Tibial nerve (tissue), 4 donors: ENCODE results near the gene YEATS4. TPM values are rescaled to one million over a fixed set of nuclear protein-coding genes. Genes with fewer than 3 reads are reported as not detected.

Source experiments
- DNase-seq, 2 donors: peaks; one replicate each; pipeline ENCODE4 v3.0.0-alpha.2; 2019; ENCODE audit warnings: low spot score in 2 of 2
- H3K27ac ChIP-seq, 4 donors: fragments of 200-600 bp; sonication (generic) in 3 of 4; one replicate each; pipeline ENCODE4 v1.5.1; 2017 to 2019; ENCODE audit warnings: mild to moderate bottlenecking in 1 of 4
- H3K27me3 ChIP-seq, 2 donors: fragments of 200-600 bp; sonication (generic) in 1 of 2; one replicate each; pipeline versions ENCODE4 v1.5.1 to v1.6.0; 2017 to 2019
- H3K36me3 ChIP-seq, 3 donors: fragments of 200-600 bp; sonication (generic); one replicate each; pipeline ENCODE4 v1.5.1; 2018 to 2019
- H3K4me1 ChIP-seq, 4 donors: fragments of 200-600 bp; sonication (generic) in 3 of 4; one replicate each; pipeline ENCODE4 v1.5.1; 2017 to 2019
- H3K4me3 ChIP-seq, 4 donors: fragments of 200-600 bp; sonication (generic) in 3 of 4; one replicate each; pipeline ENCODE4 v1.5.1; 2017 to 2019; ENCODE audit warnings: mild to moderate bottlenecking in 1 of 4, moderate library complexity in 1 of 4
- H3K9me3 ChIP-seq, 4 donors: fragments of 200-600 bp; sonication (generic) in 3 of 4; one replicate each; pipeline ENCODE4 v1.5.1; 2017 to 2019
- CTCF ChIP-seq, 5 experiments: fragments of 200-600 bp in 3 of 5; fragments of 450-650 bp in 2 of 5; sonication (generic) in 3 of 5; IDR thresholded peaks; one replicate each; pipeline ENCODE4 v1.5.1; 2016 to 2019; ENCODE audit warnings: antibody characterized with exemption in 5 of 5, mild to moderate bottlenecking in 3 of 5, moderate library complexity in 2 of 5
- EP300 ChIP-seq, 2 donors: sonication (generic); formaldehyde crosslinking; IDR thresholded peaks; one replicate each; pipeline ENCODE4 v1.6.1; 2017; ENCODE audit warnings: antibody characterized with exemption in 2 of 2, mild to moderate bottlenecking in 1 of 2
- POLR2A ChIP-seq, 2 donors: fragments of 450-650 bp; IDR thresholded peaks; one replicate each; pipeline ENCODE4 v1.6.1; 2017; ENCODE audit warnings: antibody characterized with exemption in 2 of 2, mild to moderate bottlenecking in 2 of 2, moderate library complexity in 2 of 2
- WGBS, 2 donors: methylation state at CpG; one replicate each; pipeline ENCODE4 v1.1.5; 2018; 5-methylcytosine and 5-hydroxymethylcytosine counted together
- total RNA-seq, 4 donors: library from RNA; depleted of rRNA; stranded (reverse); fragments of >200 nt; gene quantifications; one replicate each; pipeline ENCODE4 v1.1.0, GENCODE V29; 2016

The YEATS4 gene
- total RNA-seq, 4 donors from 2014 or later, result 18.6 to 66.1 (median 55.0) TPM

DNA sequence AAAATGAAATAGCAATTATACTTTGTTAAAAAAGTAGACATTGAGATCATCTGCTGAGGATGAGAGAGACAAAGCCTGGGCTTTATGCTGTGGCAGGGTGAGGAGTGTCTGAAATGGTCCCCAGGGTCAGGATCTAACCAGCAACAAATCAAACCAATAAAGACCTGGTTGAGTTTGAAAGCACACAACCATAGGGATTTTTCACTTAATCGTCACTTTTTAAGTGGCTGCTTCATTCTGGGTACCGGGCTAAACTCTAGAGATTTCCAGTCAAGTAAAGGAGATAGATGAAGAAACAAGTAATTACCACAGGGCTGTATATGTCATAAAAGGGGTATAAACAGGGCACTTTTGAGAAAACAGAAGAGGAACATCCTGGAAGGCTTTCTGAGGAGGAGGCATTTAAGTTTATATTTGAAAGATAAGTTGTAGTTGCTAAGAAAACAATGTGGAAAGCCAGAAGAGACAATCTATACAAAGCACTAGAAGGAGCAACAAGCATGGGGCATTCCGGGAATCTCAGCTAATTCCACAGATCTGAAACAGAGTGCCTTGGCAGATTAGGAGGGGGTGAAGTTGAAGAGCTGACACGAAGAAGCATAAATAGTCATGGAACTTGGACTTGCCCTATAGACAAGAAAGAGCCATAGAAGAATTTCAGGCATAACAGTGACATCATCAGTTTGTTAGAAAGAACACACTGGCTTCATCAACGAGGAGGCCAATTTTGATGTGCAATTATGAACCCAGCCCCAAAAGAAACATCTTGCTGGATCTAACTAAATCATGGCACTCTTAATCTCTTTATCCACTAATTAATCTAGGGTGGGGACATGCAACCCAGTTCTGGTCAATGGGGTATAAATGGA lies 63.7 kb downstream of the YEATS4 start:
- 69 to 73% methylated on average over 5 of the region's 5 CpGs for WGBS, 2 donors
- no peak overlapping the region for H3K4me3 ChIP-seq
- H3K36me3 ChIP-seq, result peaks cover 0 to 4% (median 0%) of the 10 kb centered on the region in 3 donors
- TF ChIP-seq POLR2A (IDR thresholded peaks at IDR 0.05) (no peak), EP300 (IDR thresholded peaks at IDR 0.05) (no peak), CTCF (IDR thresholded peaks at IDR 0.05) (no peak)
- H3K4me1 ChIP-seq, result no peaks in the 10 kb centered on the region
- H3K27me3 ChIP-seq, result no peaks in the 10 kb centered on the region
- H3K9me3 ChIP-seq, result no peaks in the 10 kb centered on the region
- DNase-seq, result no peak
- H3K27ac ChIP-seq, result no peak overlapping the region

DNA sequence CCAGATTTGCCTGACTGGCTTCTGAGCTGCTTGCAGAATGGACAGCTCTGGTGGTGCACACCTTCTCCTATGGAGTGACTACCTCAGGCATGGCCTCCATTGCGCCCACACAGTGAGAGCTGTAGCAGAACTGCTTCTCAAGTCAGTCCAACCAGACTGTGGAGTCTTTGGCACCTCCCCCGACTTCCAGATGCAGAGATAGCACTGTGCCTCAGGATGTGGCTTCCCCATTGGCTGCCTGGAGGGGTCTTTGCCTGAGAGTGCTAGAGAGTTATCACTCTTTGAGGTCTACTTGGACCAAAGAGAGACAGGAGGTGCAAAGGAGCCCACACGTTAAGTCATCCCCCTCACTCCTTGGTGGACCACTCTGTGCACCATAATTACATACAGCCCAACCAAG lies 65.9 kb downstream of the YEATS4 start:
- Histone ChIP-seq H3K4me3 (no peak overlapping the region), H3K4me1 (no peaks in the 10 kb centered on the region), H3K9me3 (no peaks in the 10 kb centered on the region), H3K36me3 (peaks cover 0 to 4% (median 0%) of the 10 kb centered on the region in 3 donors), H3K27me3 (no peaks in the 10 kb centered on the region), H3K27ac (no peak overlapping the region)
- TF ChIP-seq EP300 (IDR thresholded peaks at IDR 0.05) (no peak), CTCF (IDR thresholded peaks at IDR 0.05) (no peak), POLR2A (IDR thresholded peaks at IDR 0.05) (no peak)
- DNase-seq, result no peak
- WGBS, 2 donors, result 81 to 92% methylated on average over 3 of the region's 3 CpGs

DNA sequence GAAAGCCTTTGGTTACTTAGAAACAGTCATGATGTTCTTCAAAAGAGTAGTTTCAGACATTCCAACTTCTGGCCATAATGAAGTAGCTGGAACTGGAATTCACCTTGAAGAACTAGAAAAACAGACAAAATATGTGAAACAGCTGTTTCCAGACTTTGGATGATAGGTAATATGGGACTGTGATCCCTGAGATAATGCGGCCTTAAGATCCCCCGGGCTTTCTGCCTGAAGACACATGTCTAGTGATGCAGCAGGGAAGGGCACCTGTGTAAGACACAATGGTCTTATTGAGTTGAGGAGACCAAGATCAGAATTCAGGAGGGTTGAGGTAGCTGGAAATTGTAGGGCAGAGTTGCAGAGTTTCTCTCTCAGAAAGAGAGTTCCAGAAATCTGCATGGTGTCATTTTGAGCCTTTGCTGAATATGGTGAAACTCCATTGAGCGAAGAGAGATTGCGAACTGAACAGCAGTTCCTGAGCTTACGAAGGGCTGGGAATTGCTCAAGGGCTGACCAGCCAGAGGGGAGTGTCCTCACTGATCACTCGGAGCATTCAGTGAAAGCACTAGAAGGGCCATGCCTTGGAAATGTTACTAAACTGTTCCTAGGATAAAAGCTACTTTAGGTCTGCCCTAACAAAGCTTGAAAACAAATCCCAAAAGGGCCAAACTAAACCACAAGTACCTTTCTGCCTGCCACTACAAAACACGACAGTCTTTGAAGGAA lies 69.0 kb downstream of the YEATS4 start:
- 74 to 79% methylated on average over 7 of the region's 7 CpGs for WGBS, 2 donors
- Histone ChIP-seq H3K9me3 (no peaks in the 10 kb centered on the region), H3K4me3 (no peak overlapping the region), H3K4me1 (no peaks in the 10 kb centered on the region), H3K36me3 (peaks cover 0 to 4% (median 0%) of the 10 kb centered on the region in 3 donors), H3K27ac (no peak overlapping the region), H3K27me3 (no peaks in the 10 kb centered on the region)
- TF ChIP-seq CTCF (IDR thresholded peaks at IDR 0.05) (no peak), POLR2A (IDR thresholded peaks at IDR 0.05) (no peak), EP300 (IDR thresholded peaks at IDR 0.05) (no peak)
- DNase-seq, result no peak

GRCh38 chr12:69430942-69431590 lies 71.5 kb downstream of the YEATS4 start:
- Histone ChIP-seq H3K4me1 (peaks cover 0 to 8% (median 0%) of the 10 kb centered on the region in 4 donors), H3K36me3 (peaks cover 0 to under 1% (median 0%) of the 10 kb centered on the region in 3 donors), H3K9me3 (no peaks in the 10 kb centered on the region), H3K4me3 (no peak overlapping the region), H3K27ac (peak overlapping the region in 1 of 4 donors; percentile 19), H3K27me3 (no peaks in the 10 kb centered on the region)
- no peak for TF ChIP-seq POLR2A (IDR thresholded peaks at IDR 0.05)
- no peak for TF ChIP-seq CTCF (IDR thresholded peaks at IDR 0.05)
- no peak for TF ChIP-seq EP300 (IDR thresholded peaks at IDR 0.05)
- no peak for DNase-seq
- 85 to 89% methylated on average over 8 of the region's 8 CpGs for WGBS, 2 donors
